Measurements from ENCODE around the gene TRIM32.

- TF ChIP-seq CTCF (conservative IDR thresholded peaks at IDR 0.05) (no peak), EZH2 (IDR thresholded peaks at IDR 0.05; ENCODE audit: low read depth) (no peak)
Measured at GRCh38 chr9:116691607-116692006, 4.5 kb downstream of the TRIM32 start.

All from PC-9 (cell line).